Measurements from ENCODE around the gene BARHL1. TPM values are rescaled to one million over a fixed set of nuclear protein-coding genes. Genes with fewer than 3 reads are reported as not detected.
A peak's percentile ranks its signal among the peaks of the same experiment; 100 is the strongest.

The BARHL1 gene
- total and polyA plus RNA-seq, 2 donors (not counting 3 experiments of a cell fraction or from before 2014, with no cell fraction given), result not detected

DNA sequence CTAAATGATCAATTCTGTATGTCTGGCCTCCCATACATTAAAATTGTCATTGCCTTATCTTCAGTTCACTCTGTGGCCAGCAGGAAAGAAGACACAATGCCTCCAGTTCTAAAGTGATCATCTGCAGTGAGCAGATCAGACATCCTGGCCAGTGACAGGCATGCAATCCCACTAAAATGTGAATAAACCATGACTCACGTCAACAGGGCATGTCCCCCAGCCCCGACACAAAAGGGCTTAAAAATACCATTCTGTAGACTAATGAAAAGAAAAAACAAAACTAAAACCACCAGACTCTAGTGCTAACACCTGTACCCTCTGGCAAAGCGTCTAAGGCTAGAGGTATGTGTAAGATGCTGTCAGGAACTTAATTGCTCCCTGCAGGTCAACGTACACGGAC is 48.9 kb downstream of the BARHL1 start:
- Histone ChIP-seq H3K27ac (ENCODE audit: insufficient read depth, low read depth, low read length) (no peak overlapping the region), H3K4me1 (ENCODE audit: control insufficient read depth, extremely low read depth, insufficient read depth, low read length) (no peaks in the 10 kb centered on the region), H2AFZ (ENCODE audit: low read depth, low read length) (no peak overlapping the region), H3K9ac (replicated peaks; ENCODE audit: extremely low read depth, insufficient read depth, low read length) (no peak overlapping the region), H3K9me1 (replicated peaks; ENCODE audit: control insufficient read depth, extremely low read depth, insufficient read depth, low read length) (no peaks in the 10 kb centered on the region), H3K9me3 (replicated peaks; ENCODE audit: control insufficient read depth, insufficient read depth, low read length) (no peaks in the 10 kb centered on the region), H3K36me3 (ENCODE audit: control insufficient read depth in 2 of 2, extremely low read depth in 1 of 2, insufficient read depth in 2 of 2, low read length in 2 of 2) (peaks cover 12 to 15% of the 10 kb centered on the region in 2 experiments), H3K4me2 (ENCODE audit: insufficient read depth, low read length) (no peak overlapping the region), H3K79me2 (ENCODE audit: control insufficient read depth, insufficient read depth, low read length) (no peaks in the 10 kb centered on the region), H3K4me3 (replicated peaks in 1 of 3; ENCODE audit: insufficient read depth in 1 of 3, low read depth in 1 of 3, low read length in 3 of 3) (no peak overlapping the region), H4K20me1 (replicated peaks; ENCODE audit: control insufficient read depth, extremely low read depth, insufficient read depth, low read length) (peaks cover 3% of the 10 kb centered on the region), H3K27me3 (ENCODE audit: control insufficient read depth in 2 of 2, insufficient read depth in 2 of 2, low read length in 2 of 2) (no peaks in the 10 kb centered on the region)
- POLR2A ChIA-PET, result no interaction called here
- CTCF ChIA-PET, result no interaction called here
- intact Hi-C loops (cut with micrococcal nuclease), result no loop called here
- TF ChIP-seq, protein P1, sequence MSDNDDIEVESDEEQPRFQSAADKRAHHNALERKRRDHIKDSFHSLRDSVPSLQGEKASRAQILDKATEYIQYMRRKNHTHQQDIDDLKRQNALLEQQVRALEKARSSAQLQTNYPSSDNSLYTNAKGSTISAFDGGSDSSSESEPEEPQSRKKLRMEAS (IDR thresholded peaks at IDR 0.05; ENCODE audit: insufficient read depth, insufficient read length), result no peak
- peak; percentile 63 for FAIRE-seq
- DNase-seq (ENCODE audit: low read depth, low spot score), result no peak
- BruUV-seq (replicated peaks), result no TSS peak
- dilution Hi-C loops (cut with MboI; ENCODE audit: extremely low pct_ligation_motif_present, low sequenced_read_pairs), result no loop called here

DNA sequence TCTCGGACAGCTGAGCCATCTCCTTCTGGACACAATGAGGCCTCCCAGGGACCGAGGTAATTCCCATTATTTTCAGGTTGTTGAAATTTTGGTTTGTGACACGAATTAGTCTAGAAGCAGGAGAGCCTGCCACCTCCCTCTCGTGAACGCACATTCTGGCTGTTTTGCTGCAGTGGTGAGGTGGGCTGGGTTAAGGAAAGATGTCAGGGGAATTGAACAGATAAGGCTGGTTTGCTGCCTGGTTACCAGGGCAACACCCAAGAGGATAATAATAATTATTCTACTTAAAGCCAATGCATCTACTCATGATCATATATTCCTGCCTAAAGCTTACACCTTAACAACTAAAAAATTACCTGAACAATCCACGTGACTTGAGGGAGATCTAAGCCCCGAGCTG is 49.3 kb downstream of the BARHL1 start:
- intact Hi-C loops (cut with micrococcal nuclease), result no loop called here
- FAIRE-seq, result no peak

More for the DNA sequence above, 49.3 kb downstream of the BARHL1 start:
- Histone ChIP-seq H2AFZ (ENCODE audit: low read depth, low read length) (no peak overlapping the region), H3K27ac (ENCODE audit: insufficient read depth, low read depth, low read length) (no peak overlapping the region), H3K79me2 (ENCODE audit: control insufficient read depth, insufficient read depth, low read length) (no peaks in the 10 kb centered on the region), H3K9me3 (replicated peaks; ENCODE audit: control insufficient read depth, insufficient read depth, low read length) (no peaks in the 10 kb centered on the region), H3K4me3 (replicated peaks in 1 of 3; ENCODE audit: insufficient read depth in 1 of 3, low read depth in 1 of 3, low read length in 3 of 3) (no peak overlapping the region), H4K20me1 (replicated peaks; ENCODE audit: control insufficient read depth, extremely low read depth, insufficient read depth, low read length) (peaks cover 3% of the 10 kb centered on the region), H3K27me3 (ENCODE audit: control insufficient read depth in 2 of 2, insufficient read depth in 2 of 2, low read length in 2 of 2) (no peaks in the 10 kb centered on the region), H3K4me2 (ENCODE audit: insufficient read depth, low read length) (no peak overlapping the region), H3K9me1 (replicated peaks; ENCODE audit: control insufficient read depth, extremely low read depth, insufficient read depth, low read length) (no peaks in the 10 kb centered on the region), H3K36me3 (ENCODE audit: control insufficient read depth in 2 of 2, extremely low read depth in 1 of 2, insufficient read depth in 2 of 2, low read length in 2 of 2) (peaks cover 14 to 15% of the 10 kb centered on the region in 2 experiments), H3K4me1 (ENCODE audit: control insufficient read depth, extremely low read depth, insufficient read depth, low read length) (no peaks in the 10 kb centered on the region), H3K9ac (replicated peaks; ENCODE audit: extremely low read depth, insufficient read depth, low read length) (no peak overlapping the region)
- ChIA-PET CTCF (no interaction called here), POLR2A (no interaction called here)
- TF ChIP-seq JUN (IDR thresholded peaks at IDR 0.05; ENCODE audit: borderline replicate concordance, insufficient read depth, insufficient read length, low read depth) (no peak), FOS (IDR thresholded peaks at IDR 0.05; ENCODE audit: borderline replicate concordance, insufficient read depth, low read length) (no peak), GATA2 (IDR thresholded peaks at IDR 0.05; ENCODE audit: insufficient read depth, insufficient read length, low read depth, low read length) (no peak), MYC (IDR thresholded peaks at IDR 0.05; ENCODE audit: low read depth, low read length) (no peak), POLR2AphosphoS5 (IDR thresholded peaks at IDR 0.05; ENCODE audit: insufficient read depth, low read depth, low read length) (no peak), POLR2A (IDR thresholded peaks at IDR 0.05; ENCODE audit: low read depth, low read length) (no peak), EZH2 (IDR thresholded peaks at IDR 0.05; ENCODE audit: borderline replicate concordance, low read depth, low read length, severe bottlenecking) (no peak)
- TF ChIP-seq, protein P1 (IDR thresholded peaks at IDR 0.05; ENCODE audit: insufficient read depth, insufficient read length), result no peak
- TF ChIP-seq, protein P2, sequence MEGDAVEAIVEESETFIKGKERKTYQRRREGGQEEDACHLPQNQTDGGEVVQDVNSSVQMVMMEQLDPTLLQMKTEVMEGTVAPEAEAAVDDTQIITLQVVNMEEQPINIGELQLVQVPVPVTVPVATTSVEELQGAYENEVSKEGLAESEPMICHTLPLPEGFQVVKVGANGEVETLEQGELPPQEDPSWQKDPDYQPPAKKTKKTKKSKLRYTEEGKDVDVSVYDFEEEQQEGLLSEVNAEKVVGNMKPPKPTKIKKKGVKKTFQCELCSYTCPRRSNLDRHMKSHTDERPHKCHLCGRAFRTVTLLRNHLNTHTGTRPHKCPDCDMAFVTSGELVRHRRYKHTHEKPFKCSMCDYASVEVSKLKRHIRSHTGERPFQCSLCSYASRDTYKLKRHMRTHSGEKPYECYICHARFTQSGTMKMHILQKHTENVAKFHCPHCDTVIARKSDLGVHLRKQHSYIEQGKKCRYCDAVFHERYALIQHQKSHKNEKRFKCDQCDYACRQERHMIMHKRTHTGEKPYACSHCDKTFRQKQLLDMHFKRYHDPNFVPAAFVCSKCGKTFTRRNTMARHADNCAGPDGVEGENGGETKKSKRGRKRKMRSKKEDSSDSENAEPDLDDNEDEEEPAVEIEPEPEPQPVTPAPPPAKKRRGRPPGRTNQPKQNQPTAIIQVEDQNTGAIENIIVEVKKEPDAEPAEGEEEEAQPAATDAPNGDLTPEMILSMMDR (IDR thresholded peaks at IDR 0.05; ENCODE audit: extremely low read depth in 1 of 2, insufficient read depth in 1 of 2, low read depth in 1 of 2, low read length in 2 of 2), result no peak
- dilution Hi-C loops (cut with MboI; ENCODE audit: extremely low pct_ligation_motif_present, low sequenced_read_pairs), result no loop called here
- no TSS peak for BruUV-seq (replicated peaks)
- no peak for DNase-seq (ENCODE audit: low read depth, low spot score)

Measured in endothelial cell of umbilical vein (primary cell).